Thyroid gland (tissue), 4 donors: ENCODE data around the gene CCDC116.

ENCODE experiments used
- POLR2A ChIP-seq, 2 donors: fragments of 450-650 bp; IDR thresholded peaks; one replicate each; pipeline ENCODE4 v1.6.1; 2017; ENCODE audit warnings: antibody characterized with exemption in 2 of 2, mild to moderate bottlenecking in 2 of 2, moderate library complexity in 1 of 2
- TF ChIP-seq, protein P1 (sequence below), 6 experiments: fragments of 200-600 bp in 3 of 6; fragments of 450-650 bp in 3 of 6; sonication (generic) in 3 of 6; IDR thresholded peaks; one replicate each; pipeline ENCODE4 v1.5.1; 2016 to 2019; ENCODE audit warnings: antibody characterized with exemption in 6 of 6, mild to moderate bottlenecking in 2 of 6, inconsistent platforms in 1 of 6, moderate library complexity in 1 of 6

DNA sequence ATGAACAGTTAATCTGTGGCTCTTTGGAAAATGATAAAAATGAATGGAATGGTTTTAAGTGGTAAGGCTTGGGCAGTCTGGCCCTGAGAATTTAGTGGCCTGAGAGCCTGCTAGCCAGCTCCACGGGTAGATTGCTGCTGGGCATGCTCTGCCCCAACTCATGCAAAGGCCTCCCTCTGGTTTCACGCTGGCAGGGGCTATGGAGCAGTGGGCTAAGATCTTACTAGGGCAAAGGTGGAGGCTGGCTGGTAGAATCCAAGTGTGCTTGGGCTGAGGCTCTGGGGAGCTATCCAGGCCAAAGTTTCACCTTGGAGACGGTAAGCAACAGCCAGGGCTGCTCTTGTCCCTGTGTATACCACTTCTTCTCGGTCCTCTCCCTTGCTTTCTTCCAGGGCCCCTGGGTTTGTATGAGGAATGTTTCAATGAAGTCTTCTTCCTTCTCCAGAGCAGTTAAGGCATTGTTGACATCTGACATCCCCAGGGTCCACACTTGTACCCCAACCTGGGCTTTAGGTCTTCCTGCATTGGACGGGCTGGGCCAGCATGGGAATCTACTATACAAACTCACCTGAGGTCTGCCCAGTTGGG, 37.6 kb upstream of the CCDC116 start:
- TF ChIP-seq, protein P1, sequence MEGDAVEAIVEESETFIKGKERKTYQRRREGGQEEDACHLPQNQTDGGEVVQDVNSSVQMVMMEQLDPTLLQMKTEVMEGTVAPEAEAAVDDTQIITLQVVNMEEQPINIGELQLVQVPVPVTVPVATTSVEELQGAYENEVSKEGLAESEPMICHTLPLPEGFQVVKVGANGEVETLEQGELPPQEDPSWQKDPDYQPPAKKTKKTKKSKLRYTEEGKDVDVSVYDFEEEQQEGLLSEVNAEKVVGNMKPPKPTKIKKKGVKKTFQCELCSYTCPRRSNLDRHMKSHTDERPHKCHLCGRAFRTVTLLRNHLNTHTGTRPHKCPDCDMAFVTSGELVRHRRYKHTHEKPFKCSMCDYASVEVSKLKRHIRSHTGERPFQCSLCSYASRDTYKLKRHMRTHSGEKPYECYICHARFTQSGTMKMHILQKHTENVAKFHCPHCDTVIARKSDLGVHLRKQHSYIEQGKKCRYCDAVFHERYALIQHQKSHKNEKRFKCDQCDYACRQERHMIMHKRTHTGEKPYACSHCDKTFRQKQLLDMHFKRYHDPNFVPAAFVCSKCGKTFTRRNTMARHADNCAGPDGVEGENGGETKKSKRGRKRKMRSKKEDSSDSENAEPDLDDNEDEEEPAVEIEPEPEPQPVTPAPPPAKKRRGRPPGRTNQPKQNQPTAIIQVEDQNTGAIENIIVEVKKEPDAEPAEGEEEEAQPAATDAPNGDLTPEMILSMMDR (IDR thresholded peaks at IDR 0.05), result no peak
- no peak for TF ChIP-seq POLR2A (IDR thresholded peaks at IDR 0.05)
